ENCODE results near the gene PPP2R2C. TPM values are rescaled to one million over a fixed set of nuclear protein-coding genes. Genes with fewer than 3 reads are reported as not detected.

The PPP2R2C gene
- total RNA-seq, 2 donors from 2014 or later, result 8.0 to 10.4 TPM

DNA sequence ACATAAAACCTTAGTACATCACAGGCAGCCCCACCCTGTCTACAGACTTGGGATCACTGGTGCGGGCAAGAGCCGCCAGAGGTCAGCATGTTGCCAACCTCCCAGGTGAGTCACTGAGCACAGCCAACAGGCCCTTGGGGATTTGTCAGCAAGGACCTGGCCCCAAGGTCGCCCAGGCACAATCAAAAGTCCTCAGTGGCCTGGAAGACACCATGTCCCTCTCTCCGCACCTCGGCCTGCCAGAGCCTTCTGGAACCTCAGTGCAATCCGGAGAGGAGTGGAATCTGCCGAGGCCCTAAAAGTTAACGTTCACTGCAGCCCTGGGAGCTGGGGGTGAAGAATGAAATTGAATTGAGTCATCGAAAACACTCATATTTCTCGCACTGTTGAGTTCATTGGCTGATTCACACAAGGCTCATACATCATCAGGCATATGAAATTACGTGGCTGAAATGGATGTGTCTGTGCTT lies 128.4 kb downstream of the PPP2R2C start:
- no peak for DNase-seq (ENCODE audit: low spot score)
- TF ChIP-seq, protein P1, sequence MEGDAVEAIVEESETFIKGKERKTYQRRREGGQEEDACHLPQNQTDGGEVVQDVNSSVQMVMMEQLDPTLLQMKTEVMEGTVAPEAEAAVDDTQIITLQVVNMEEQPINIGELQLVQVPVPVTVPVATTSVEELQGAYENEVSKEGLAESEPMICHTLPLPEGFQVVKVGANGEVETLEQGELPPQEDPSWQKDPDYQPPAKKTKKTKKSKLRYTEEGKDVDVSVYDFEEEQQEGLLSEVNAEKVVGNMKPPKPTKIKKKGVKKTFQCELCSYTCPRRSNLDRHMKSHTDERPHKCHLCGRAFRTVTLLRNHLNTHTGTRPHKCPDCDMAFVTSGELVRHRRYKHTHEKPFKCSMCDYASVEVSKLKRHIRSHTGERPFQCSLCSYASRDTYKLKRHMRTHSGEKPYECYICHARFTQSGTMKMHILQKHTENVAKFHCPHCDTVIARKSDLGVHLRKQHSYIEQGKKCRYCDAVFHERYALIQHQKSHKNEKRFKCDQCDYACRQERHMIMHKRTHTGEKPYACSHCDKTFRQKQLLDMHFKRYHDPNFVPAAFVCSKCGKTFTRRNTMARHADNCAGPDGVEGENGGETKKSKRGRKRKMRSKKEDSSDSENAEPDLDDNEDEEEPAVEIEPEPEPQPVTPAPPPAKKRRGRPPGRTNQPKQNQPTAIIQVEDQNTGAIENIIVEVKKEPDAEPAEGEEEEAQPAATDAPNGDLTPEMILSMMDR (IDR thresholded peaks at IDR 0.05), result peak in 2 of 4 experiments; percentile 6 to 13
- no peak for TF ChIP-seq POLR2A (IDR thresholded peaks at IDR 0.05)
- Histone ChIP-seq H3K27me3 (replicated peaks; ENCODE audit: insufficient read depth) (no peaks in the 10 kb centered on the region), H3K36me3 (no peaks in the 10 kb centered on the region), H3K9me3 (no peaks in the 10 kb centered on the region), H3K27ac (no peak overlapping the region), H3K4me3 (no peak overlapping the region), H3K4me1 (replicated peaks) (no peaks in the 10 kb centered on the region)
- 62% methylated on average over 11 of the region's 11 CpGs for WGBS
- intact Hi-C loops (cut with DNase I), result no loop called here

DNA sequence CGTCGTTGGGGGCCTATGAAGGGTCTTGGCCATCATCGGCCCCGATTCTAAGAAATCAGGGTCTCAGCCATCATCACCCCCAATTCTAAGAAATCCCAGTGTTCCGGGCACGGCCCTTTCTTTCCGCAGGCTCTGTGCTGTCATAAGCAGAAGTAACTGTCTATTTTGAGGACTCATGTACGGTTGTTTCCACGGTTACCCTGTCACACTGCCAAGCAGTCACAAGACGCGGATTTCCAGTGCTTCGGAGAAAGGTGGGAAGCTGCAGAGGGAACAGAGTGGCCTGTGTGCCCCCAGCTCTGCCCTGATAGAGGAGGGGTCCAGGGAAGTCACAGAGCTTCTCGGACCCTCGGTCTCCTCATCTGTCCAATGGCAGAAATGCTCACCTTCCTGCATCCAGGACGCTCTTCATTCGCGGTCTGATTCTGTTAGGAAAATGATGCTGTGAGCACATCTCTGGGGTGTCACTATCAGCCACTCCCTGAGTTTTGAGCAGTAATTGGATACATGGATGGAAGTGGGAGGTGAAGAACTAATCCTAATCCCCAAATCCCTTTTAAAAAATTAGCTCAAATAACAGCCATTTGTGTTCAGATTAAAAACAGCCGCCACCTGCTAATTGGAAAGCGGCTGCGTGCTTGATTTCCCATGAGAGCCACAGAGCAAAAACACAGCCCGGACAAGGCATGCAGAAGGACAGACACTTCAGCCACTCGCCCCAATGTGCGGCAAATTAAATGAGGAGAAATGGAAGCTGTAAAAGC lies 129.7 kb downstream of the PPP2R2C start:
- WGBS, result 72% methylated on average over 23 of the region's 23 CpGs
- H3K27ac ChIP-seq, result no peak overlapping the region

DNA sequence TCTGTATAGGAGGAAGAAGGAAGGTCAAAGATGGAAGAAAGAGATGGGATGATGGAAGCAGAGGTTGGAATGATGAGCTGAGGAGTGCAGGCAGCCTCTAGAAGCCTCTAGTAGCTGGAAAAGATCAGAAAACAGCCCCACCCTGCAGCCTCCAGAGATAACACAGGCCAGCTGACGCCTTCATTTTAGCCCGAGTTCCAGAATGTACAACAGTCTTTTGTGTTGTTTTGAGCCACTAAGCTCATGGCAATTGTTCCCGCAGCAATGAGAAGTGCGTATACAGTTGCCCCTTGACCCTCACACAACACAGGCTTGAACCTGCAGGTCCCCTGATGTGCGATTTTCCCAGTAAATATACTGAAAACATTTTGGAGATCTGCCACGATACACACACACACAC lies 130.7 kb downstream of the PPP2R2C start:
- TF ChIP-seq POLR2AphosphoS5 (IDR thresholded peaks at IDR 0.05) (no peak), POLR2A (IDR thresholded peaks at IDR 0.05) (no peak)
- TF ChIP-seq, protein P1 (IDR thresholded peaks at IDR 0.05), result no peak
- WGBS, result 63% methylated on average over 6 of the region's 6 CpGs
- Histone ChIP-seq H3K27ac (no peak overlapping the region), H3K27me3 (replicated peaks; ENCODE audit: insufficient read depth) (no peaks in the 10 kb centered on the region), H3K4me1 (replicated peaks) (no peaks in the 10 kb centered on the region), H3K36me3 (no peaks in the 10 kb centered on the region), H3K9me3 (no peaks in the 10 kb centered on the region), H3K4me3 (no peak overlapping the region)
- intact Hi-C loops (cut with DNase I), result no loop called here
- no peak for DNase-seq (ENCODE audit: low spot score)

More for the DNA sequence above, 129.7 kb downstream of the PPP2R2C start:
- Histone ChIP-seq H3K36me3 (no peaks in the 10 kb centered on the region), H3K9me3 (no peaks in the 10 kb centered on the region), H3K4me1 (replicated peaks) (no peaks in the 10 kb centered on the region), H3K4me3 (no peak overlapping the region), H3K27me3 (replicated peaks; ENCODE audit: insufficient read depth) (no peaks in the 10 kb centered on the region)
- no peak for TF ChIP-seq POLR2AphosphoS5 (IDR thresholded peaks at IDR 0.05)
- no peak for DNase-seq (ENCODE audit: low spot score)
- intact Hi-C loops (cut with DNase I), result no loop called here

DNA sequence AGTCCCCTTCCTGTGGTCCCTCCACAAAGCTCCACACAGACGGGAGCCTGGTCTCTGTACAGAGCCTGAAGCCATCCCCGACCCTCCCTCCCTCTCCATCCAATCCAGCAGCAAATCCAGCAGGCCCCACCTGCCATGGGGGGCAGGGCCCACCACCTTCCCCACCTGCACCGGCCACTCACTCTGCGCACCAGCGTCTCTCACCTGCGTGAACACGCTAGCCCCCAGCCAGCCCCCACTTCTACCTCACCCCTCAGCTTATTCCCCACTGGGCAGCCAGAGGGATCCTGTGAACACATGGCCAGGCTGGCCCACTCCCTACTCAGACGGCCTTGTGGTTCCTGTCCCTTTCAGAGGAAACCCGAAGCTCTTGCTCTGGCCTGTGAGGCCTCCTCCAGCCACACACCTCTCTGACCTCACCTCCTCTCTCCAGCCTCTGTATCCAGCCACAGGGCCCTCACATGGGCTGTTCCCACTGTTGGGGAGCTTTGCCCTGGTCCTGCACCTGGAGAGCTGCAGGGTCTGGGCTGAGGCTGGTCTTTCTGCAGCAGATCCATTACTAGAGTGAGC lies 131.9 kb downstream of the PPP2R2C start:
- TF ChIP-seq, protein P1 (IDR thresholded peaks at IDR 0.05), result no peak
- TF ChIP-seq POLR2A (IDR thresholded peaks at IDR 0.05), result no peak
- no peak for TF ChIP-seq POLR2AphosphoS5 (IDR thresholded peaks at IDR 0.05)
- no peak for DNase-seq (ENCODE audit: low spot score)
- intact Hi-C loops (cut with DNase I), result no loop called here
- Histone ChIP-seq H3K4me1 (replicated peaks) (no peaks in the 10 kb centered on the region), H3K27ac (no peak overlapping the region), H3K27me3 (replicated peaks; ENCODE audit: insufficient read depth) (no peaks in the 10 kb centered on the region), H3K9me3 (no peaks in the 10 kb centered on the region), H3K36me3 (no peaks in the 10 kb centered on the region), H3K4me3 (no peak overlapping the region)
- 56% methylated on average over 9 of the region's 9 CpGs for WGBS

DNA sequence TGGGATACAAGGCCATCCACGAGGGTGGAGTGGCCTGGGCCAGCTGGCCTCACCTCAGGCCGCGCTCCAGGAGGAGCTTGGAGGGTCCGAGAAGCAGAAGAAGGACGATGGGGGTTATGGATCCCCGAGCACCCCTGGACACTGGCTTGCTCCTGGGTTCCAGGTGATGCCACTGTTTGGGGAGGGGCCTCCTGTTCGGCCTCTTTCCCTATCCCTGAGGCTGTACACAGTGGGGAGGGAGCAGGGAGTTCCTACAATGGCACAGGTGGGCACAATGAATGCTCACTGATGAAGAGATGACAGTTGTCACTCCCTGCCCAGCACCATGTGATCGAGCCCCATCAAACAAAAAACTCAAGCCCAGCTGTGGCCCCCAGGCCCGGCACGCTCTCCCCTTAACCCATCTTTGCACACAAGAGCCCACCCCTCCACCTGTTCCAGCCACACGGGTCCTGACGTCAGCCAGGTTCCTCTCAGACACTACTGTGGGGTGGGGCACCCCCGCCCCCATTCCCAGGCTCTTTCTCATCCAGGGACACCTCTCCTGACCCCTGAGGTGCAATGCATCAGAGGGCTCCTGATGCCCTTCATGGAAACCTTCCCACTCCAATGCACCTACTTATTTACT lies 132.5 kb downstream of the PPP2R2C start:
- Histone ChIP-seq H3K4me3 (no peak overlapping the region), H3K36me3 (no peaks in the 10 kb centered on the region), H3K27ac (no peak overlapping the region), H3K27me3 (replicated peaks; ENCODE audit: insufficient read depth) (no peaks in the 10 kb centered on the region), H3K9me3 (no peaks in the 10 kb centered on the region), H3K4me1 (replicated peaks) (no peaks in the 10 kb centered on the region)
- TF ChIP-seq POLR2AphosphoS5 (IDR thresholded peaks at IDR 0.05) (no peak), POLR2A (IDR thresholded peaks at IDR 0.05) (no peak)
- TF ChIP-seq, protein P1 (IDR thresholded peaks at IDR 0.05), result no peak
- DNase-seq (ENCODE audit: low spot score), result no peak
- 82% methylated on average over 13 of the region's 13 CpGs for WGBS
- intact Hi-C loops (cut with DNase I), result no loop called here

Data from prostate gland (tissue), 2 donors.